WTC11 (cell line): Measurements from ENCODE around the gene INKA1. TPM values are rescaled to one million over a fixed set of nuclear protein-coding genes. Genes with fewer than 3 reads are reported as not detected.

Experiments used
- ATAC-seq: fragments of 200-7000 bp; cut with Tn5 transposase; 2 replicates; pipeline ENCODE4 v1.10.0; 2021; ENCODE audit warnings: mild to moderate bottlenecking, moderate library complexity
- CTCF ChIA-PET: fragments of 300-600 bp; sonication (Branson Sonifier 250); formaldehyde crosslinking; loops from one replicate; lab custom pipeline; 2021; ENCODE audit warnings: antibody characterized with exemption; lab: Charles Lee
- POLR2A ChIA-PET: fragments of 350-600 bp; sonication (Branson Sonifier 250); formaldehyde crosslinking; loops from one replicate; lab custom pipeline; 2021; ENCODE audit warnings: antibody characterized with exemption; lab: Charles Lee
- DNase-seq: peaks from one replicate; pipeline ENCODE4 v3.0.0; 2021; ENCODE audit warnings: low spot score
- H3K27ac Mint-ChIP-seq: 2 replicates; pipeline ENCODE4 v1.8.0; 2021; ENCODE audit warnings: mixed read lengths
- H3K27me3 Mint-ChIP-seq: 2 replicates; pipeline ENCODE4 v1.8.0; 2021; ENCODE audit warnings: low read depth, mild to moderate bottlenecking, moderate library complexity, mixed read lengths
- H3K36me3 Mint-ChIP-seq: 2 replicates; pipeline ENCODE4 v1.8.0; 2021; ENCODE audit warnings: mixed read lengths
- H3K4me1 Mint-ChIP-seq: 2 replicates; pipeline ENCODE4 v1.8.0; 2022; ENCODE audit warnings: mixed read lengths
- H3K4me3 Mint-ChIP-seq: 2 replicates; pipeline ENCODE4 v1.8.0; 2021; ENCODE audit warnings: mild to moderate bottlenecking, moderate library complexity, mixed read lengths
- H3K9me3 Mint-ChIP-seq: 2 replicates; pipeline ENCODE4 v1.8.0; 2021; ENCODE audit warnings: mixed read lengths
- CBFB ChIP-seq: sonication (generic); formaldehyde crosslinking; IDR thresholded peaks from 2 replicates; pipeline ENCODE4 v1.8.1; 2022; ENCODE audit warnings: mild to moderate bottlenecking, low read depth, missing genetic modification reagents
- CREM ChIP-seq: sonication (generic); formaldehyde crosslinking; IDR thresholded peaks from 2 replicates; pipeline ENCODE4 v1.8.1; 2022; ENCODE audit warnings: mild to moderate bottlenecking, missing genetic modification reagents, moderate library complexity
- CTCF ChIP-seq: fragments of 200-600 bp; IDR thresholded peaks from 2 replicates; pipeline ENCODE4 v1.8.0; 2022; ENCODE audit warnings: antibody characterized with exemption
- ELF4 ChIP-seq: sonication (generic); formaldehyde crosslinking; IDR thresholded peaks from 2 replicates; pipeline ENCODE4 v1.8.1; 2022; ENCODE audit warnings: low read depth, mild to moderate bottlenecking, moderate library complexity, missing genetic modification reagents
- GABPB1 ChIP-seq: sonication (generic); formaldehyde crosslinking; IDR thresholded peaks from 2 replicates; pipeline ENCODE4 v1.8.1; 2023; ENCODE audit warnings: mild to moderate bottlenecking, missing genetic modification reagents
- MYBL2 ChIP-seq: sonication (generic); formaldehyde crosslinking; IDR thresholded peaks from 2 replicates; pipeline ENCODE4 v1.8.1; 2023; ENCODE audit warnings: mild to moderate bottlenecking, moderate library complexity, missing genetic modification reagents
- NFYB ChIP-seq: sonication (generic); formaldehyde crosslinking; conservative IDR thresholded peaks from 2 replicates; pipeline ENCODE4 v1.8.0; 2022; ENCODE audit warnings: low read depth, missing genetic modification reagents
- NR1H2 ChIP-seq: sonication (generic); formaldehyde crosslinking; IDR thresholded peaks from 2 replicates; pipeline ENCODE4 v1.9.0; 2021; ENCODE audit warnings: mild to moderate bottlenecking, moderate library complexity, missing genetic modification reagents
- NR2C2 ChIP-seq: sonication (generic); formaldehyde crosslinking; IDR thresholded peaks from 2 replicates; pipeline ENCODE4 v1.8.0; 2022; ENCODE audit warnings: mild to moderate bottlenecking, missing genetic modification reagents
- TCF7 ChIP-seq: sonication (generic); formaldehyde crosslinking; IDR thresholded peaks from 2 replicates; pipeline ENCODE4 v1.8.0; 2022; ENCODE audit warnings: mild to moderate bottlenecking, low read depth, missing genetic modification reagents, moderate library complexity
- TEAD4 ChIP-seq: sonication (generic); formaldehyde crosslinking; IDR thresholded peaks from 2 replicates; pipeline ENCODE4 v1.8.0; 2022; ENCODE audit warnings: mild to moderate bottlenecking, missing genetic modification reagents
- ZNF263 ChIP-seq: sonication (generic); formaldehyde crosslinking; IDR thresholded peaks from 2 replicates; pipeline ENCODE4 v1.8.1; 2022; ENCODE audit warnings: low read depth, mild to moderate bottlenecking, moderate library complexity, missing genetic modification reagents
- ZNF512 ChIP-seq: sonication (generic); formaldehyde crosslinking; IDR thresholded peaks from 2 replicates; pipeline ENCODE4 v1.8.1; 2022; ENCODE audit warnings: missing genetic modification reagents, borderline replicate concordance
- total RNA-seq: library from RNA; stranded (reverse); gene quantifications from 3 replicates; pipeline ENCODE4 v1.2.3, GENCODE V29; 2021
- TF ChIP-seq, protein P1 (sequence below): fragments of 250-450 bp; sonication (Bioruptor Pico); IDR thresholded peaks from 2 replicates; pipeline ENCODE4 v1.8.0; 2021; ENCODE audit warnings: mild to moderate bottlenecking
- TF ChIP-seq, protein P2 (sequence below): sonication (generic); formaldehyde crosslinking; IDR thresholded peaks from 2 replicates; pipeline ENCODE4 v1.8.1; 2023; ENCODE audit warnings: mild to moderate bottlenecking, missing genetic modification reagents, borderline replicate concordance
- TF ChIP-seq, protein P3 (sequence below): sonication (generic); formaldehyde crosslinking; IDR thresholded peaks from 2 replicates; pipeline ENCODE4 v1.8.1; 2022; ENCODE audit warnings: mild to moderate bottlenecking, missing genetic modification reagents, moderate library complexity, borderline replicate concordance

INKA1 gene
- total RNA-seq, 1 experiment from 2014 or later, result 2.0 TPM

GRCh38 chr3:49802719-49803464 lies at the start of gene INKA1 (continued):
- TF ChIP-seq ZNF512 (no peak), NR1H2 (no peak)

DNA sequence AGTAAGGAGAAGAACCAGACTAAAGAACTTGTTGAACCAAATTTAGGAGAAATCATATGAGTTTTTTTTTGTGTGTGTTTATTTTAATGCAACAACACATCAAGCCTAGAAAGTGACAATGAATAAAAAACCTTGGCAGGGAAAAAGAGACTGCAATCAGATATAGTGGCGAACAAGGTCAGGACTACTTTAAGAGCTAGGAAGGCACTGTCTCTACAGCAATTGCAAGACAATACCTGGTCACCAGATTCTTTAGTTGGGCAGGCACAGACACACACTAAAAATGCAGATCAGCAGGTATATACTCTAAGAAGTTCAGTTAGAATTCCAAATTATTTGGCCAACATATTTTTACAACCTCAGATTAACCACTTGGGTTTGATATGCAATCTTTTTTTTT lies 48.5 kb upstream of the INKA1 start:
- Mint-ChIP-seq H3K9me3 (no peaks in the 10 kb centered on the region), H3K27ac (peak overlapping the region; percentile 69; the same call in 1 of the 2 replicates), H3K27me3 (no peaks in the 10 kb centered on the region), H3K36me3 (no peaks in the 10 kb centered on the region), H3K4me3 (no peak overlapping the region), H3K4me1 (peaks cover 5% of the 10 kb centered on the region)
- TF ChIP-seq, protein P1, sequence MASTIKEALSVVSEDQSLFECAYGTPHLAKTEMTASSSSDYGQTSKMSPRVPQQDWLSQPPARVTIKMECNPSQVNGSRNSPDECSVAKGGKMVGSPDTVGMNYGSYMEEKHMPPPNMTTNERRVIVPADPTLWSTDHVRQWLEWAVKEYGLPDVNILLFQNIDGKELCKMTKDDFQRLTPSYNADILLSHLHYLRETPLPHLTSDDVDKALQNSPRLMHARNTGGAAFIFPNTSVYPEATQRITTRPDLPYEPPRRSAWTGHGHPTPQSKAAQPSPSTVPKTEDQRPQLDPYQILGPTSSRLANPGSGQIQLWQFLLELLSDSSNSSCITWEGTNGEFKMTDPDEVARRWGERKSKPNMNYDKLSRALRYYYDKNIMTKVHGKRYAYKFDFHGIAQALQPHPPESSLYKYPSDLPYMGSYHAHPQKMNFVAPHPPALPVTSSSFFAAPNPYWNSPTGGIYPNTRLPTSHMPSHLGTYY (CRISPR knock-in tag), result no peak
- ChIA-PET CTCF (no interaction called here), POLR2A (no interaction called here)
- ATAC-seq (no peak), DNase-seq (no peak)

DNA sequence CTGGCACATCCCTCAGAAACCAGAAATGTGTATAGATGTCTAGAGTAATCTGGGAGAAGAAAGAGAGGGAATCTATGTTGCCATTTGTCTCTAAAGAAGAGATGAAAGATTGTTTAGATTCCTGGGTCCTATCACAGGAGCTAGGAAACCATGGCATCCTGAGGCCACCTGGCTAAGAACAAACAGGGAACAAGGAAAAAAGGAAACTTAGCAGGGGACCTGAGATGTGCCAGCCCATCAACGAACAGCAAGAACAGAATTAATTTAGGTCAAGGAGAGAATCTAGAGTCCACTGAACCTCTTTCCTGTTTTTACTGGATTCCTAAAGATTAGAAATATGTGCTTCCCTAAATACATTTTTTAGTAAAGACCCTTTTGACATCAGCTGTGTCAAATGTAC lies 47.0 kb upstream of the INKA1 start:
- Mint-ChIP-seq H3K36me3 (no peaks in the 10 kb centered on the region; the same call in 1 of the 2 replicates), H3K4me1 (peaks cover 5% of the 10 kb centered on the region), H3K27ac (peak overlapping the region; percentile 28; the same call in 1 of the 2 replicates), H3K27me3 (no peaks in the 10 kb centered on the region), H3K9me3 (no peaks in the 10 kb centered on the region), H3K4me3 (no peak overlapping the region)
- no peak for TF ChIP-seq CREM
- TF ChIP-seq NFYB (CRISPR knock-in tag), result no peak
- TF ChIP-seq MYBL2 (CRISPR knock-in tag), result no peak
- TF ChIP-seq, protein P2, sequence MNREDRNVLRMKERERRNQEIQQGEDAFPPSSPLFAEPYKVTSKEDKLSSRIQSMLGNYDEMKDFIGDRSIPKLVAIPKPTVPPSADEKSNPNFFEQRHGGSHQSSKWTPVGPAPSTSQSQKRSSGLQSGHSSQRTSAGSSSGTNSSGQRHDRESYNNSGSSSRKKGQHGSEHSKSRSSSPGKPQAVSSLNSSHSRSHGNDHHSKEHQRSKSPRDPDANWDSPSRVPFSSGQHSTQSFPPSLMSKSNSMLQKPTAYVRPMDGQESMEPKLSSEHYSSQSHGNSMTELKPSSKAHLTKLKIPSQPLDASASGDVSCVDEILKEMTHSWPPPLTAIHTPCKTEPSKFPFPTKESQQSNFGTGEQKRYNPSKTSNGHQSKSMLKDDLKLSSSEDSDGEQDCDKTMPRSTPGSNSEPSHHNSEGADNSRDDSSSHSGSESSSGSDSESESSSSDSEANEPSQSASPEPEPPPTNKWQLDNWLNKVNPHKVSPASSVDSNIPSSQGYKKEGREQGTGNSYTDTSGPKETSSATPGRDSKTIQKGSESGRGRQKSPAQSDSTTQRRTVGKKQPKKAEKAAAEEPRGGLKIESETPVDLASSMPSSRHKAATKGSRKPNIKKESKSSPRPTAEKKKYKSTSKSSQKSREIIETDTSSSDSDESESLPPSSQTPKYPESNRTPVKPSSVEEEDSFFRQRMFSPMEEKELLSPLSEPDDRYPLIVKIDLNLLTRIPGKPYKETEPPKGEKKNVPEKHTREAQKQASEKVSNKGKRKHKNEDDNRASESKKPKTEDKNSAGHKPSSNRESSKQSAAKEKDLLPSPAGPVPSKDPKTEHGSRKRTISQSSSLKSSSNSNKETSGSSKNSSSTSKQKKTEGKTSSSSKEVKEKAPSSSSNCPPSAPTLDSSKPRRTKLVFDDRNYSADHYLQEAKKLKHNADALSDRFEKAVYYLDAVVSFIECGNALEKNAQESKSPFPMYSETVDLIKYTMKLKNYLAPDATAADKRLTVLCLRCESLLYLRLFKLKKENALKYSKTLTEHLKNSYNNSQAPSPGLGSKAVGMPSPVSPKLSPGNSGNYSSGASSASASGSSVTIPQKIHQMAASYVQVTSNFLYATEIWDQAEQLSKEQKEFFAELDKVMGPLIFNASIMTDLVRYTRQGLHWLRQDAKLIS (CRISPR knock-in tag), result no peak
- no peak for TF ChIP-seq ZNF263 (CRISPR knock-in tag)
- no peak for TF ChIP-seq CTCF
- no peak for TF ChIP-seq ELF4 (CRISPR knock-in tag)
- TF ChIP-seq CBFB, result no peak
- no peak for TF ChIP-seq GABPB1 (CRISPR knock-in tag)
- TF ChIP-seq, protein P1 (CRISPR knock-in tag), result no peak
- TF ChIP-seq TCF7 (CRISPR knock-in tag), result no peak
- TF ChIP-seq, protein P3, sequence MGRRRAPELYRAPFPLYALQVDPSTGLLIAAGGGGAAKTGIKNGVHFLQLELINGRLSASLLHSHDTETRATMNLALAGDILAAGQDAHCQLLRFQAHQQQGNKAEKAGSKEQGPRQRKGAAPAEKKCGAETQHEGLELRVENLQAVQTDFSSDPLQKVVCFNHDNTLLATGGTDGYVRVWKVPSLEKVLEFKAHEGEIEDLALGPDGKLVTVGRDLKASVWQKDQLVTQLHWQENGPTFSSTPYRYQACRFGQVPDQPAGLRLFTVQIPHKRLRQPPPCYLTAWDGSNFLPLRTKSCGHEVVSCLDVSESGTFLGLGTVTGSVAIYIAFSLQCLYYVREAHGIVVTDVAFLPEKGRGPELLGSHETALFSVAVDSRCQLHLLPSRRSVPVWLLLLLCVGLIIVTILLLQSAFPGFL, result no peak
- TF ChIP-seq NR2C2 (CRISPR knock-in tag), result no peak
- TF ChIP-seq TEAD4 (CRISPR knock-in tag), result no peak
- no peak for DNase-seq
- ChIA-PET POLR2A (interaction anchor here (0.7 kb wide), 1 partner anchor 227 kb away, joined by 4 read pairs; no protein-coding TSS in a partner anchor), CTCF (interaction anchor here (0.9 to 1.0 kb wide), 2 partner anchors 36 to 55 kb away, joined by 3 to 5 read pairs; partner anchors contain the start of gene AMIGO3)
- no peak for ATAC-seq
